Fibroblast of mammary gland (primary cell): Measurements from ENCODE around the gene RNF121.

Experiments
- DNase-seq: peaks from one replicate; pipeline ENCODE4 v3.0.0-alpha.2; 2010; ENCODE audit warnings: low read depth
- H3K4me3 ChIP-seq: 2 replicates; pipeline ENCODE4 v1.5.1; 2011; ENCODE audit warnings: low read depth, mild to moderate bottlenecking, low read length, moderate library complexity; ENCODE audit not compliant: control insufficient read depth
- CTCF ChIP-seq: conservative IDR thresholded peaks from 2 replicates; pipeline ENCODE4 v1.5.1; 2011; ENCODE audit warnings: low read depth, low read length, inconsistent platforms; ENCODE audit not compliant: control insufficient read depth, insufficient read depth

RNF121 gene

GRCh38 chr11:72001834-72002591 lies 73.2 kb downstream of the RNF121 start:
- DNase-seq: no peak
- no peak overlapping the region for H3K4me3 ChIP-seq

GRCh38 chr11:72002841-72003775 lies 74.3 kb downstream of the RNF121 start:
- no peak overlapping the region for H3K4me3 ChIP-seq
- DNase-seq: no peak
- no peak for TF ChIP-seq CTCF

More at GRCh38 chr11:72001834-72002591, 73.2 kb downstream of the RNF121 start:
- TF ChIP-seq CTCF: no peak

GRCh38 chr11:72003776-72004171 lies 74.9 kb downstream of the RNF121 start:
- no peak for TF ChIP-seq CTCF
- no peak overlapping the region for H3K4me3 ChIP-seq
- DNase-seq: no peak

- no peak for DNase-seq
- H3K4me3 ChIP-seq: no peak overlapping the region
- TF ChIP-seq CTCF: no peak
Observed at GRCh38 chr11:72004515-72005346, 75.9 kb downstream of the RNF121 start.

- H3K4me3 ChIP-seq: no peak overlapping the region
- no peak for TF ChIP-seq CTCF
- no peak for DNase-seq
Observed at GRCh38 chr11:72005347-72006260, 76.8 kb downstream of the RNF121 start.
